Stimulated activated CD8-positive, alpha-beta memory T cell treated with anti-CD3 and anti-CD28 coated beads, Interleukin-4, amount 100 ng/mL, for 48 hours (primary cell): Measurements from ENCODE around the gene RNF111.
"Not testable (repeated sequence)": the region's sequence is repeated elsewhere in the genome, so short reads cannot be mapped to it uniquely, and the experiment has no call there.

ENCODE experiments used
- DNase-seq: peaks from one replicate; pipeline ENCODE4 v3.0.0-alpha.2; 2020

RNF111 gene

DNA sequence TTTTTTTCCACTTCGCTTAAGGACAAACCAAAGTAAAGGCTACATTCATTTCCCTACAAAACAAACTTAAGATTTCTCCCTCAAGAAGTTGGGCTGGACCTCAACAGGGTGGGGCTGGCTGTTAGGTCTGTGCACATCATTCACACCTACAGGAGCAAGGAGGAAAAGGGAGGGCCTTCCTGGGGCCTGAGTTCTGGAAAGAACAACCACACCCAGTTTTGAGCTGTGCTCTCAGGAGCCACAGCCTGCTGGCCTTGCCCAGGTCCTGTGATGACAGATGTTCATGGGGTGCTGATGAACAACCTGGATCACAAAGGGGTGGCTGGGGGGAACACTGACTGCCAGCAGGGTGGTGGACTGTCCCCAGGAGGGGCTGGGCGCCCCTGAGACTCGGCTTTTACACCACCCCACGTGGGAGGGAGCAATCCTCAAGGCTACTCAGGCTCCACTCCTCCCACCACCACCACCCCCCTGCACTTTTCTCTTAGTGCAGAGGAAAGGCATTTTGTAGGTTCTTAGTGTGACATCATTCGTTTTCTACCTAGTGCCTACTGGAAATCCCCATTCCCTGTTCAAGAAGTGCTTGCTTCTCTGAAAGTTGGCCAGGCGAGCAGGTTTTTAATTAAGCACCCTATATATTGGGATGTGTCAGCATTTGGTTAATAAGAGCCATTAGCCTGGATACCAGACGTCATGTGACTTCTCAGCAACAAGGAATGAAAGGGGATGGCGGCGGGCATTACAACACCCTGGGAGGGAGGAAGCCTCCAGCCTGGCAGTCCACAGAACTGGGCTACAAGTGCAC is 153.2 kb downstream of the RNF111 start:
- DNase-seq: no peak

DNA sequence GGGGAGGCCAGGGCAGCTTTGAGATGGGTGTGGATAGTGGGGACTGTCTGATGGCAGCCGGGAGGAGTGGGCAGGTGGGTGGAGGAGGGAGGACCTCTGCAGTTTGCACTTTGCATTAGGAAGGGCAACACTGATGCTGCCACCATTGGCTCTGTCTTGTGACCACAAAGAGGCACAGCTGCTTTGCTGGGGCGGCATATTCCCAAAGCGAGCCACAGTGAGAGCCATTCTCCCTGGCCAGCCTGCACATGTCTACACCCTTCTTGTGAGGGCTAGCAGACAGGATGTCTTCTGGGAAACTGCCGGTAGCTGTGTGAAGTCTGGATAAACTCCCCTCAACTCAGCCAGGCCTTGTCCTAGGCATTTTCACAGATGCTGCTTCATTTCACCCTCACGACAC is 155.8 kb downstream of the RNF111 start:
- no peak for DNase-seq

DNA sequence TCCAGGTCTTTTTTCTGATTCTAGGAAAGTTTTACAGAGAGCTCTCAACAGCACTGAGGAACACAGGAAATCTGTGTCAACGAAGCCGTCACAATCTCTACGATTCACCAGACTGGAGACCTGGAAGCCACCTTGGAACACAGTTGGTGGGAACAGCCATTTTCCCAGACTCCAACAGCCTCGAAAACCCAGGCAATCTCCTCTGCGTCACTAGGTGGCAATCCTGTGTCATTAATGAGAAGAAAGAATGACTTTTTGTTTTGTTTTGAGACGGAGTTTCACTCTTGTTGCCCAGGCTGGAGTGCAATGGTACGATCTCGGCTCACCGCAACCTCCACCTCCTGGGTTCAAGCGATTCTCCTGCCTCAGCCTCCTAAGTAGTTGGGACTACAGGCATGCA is 157.1 kb downstream of the RNF111 start:
- not testable (repeated sequence) for DNase-seq
